OCI-LY3 (cell line): ENCODE measurements around the gene MYO5A.

Experiments
- EZH2phosphoT487 ChIP-seq: fragments of 200-600 bp; shearing (Covaris generic); IDR thresholded peaks from 2 replicates; pipeline ENCODE4 v1.6.1; 2018; ENCODE audit warnings: antibody characterized with exemption, mixed run types, low read depth
- TF ChIP-seq, protein P1 (sequence below): fragments of 200-600, 300-600 bp; sonication (generic); IDR thresholded peaks from 2 replicates; pipeline ENCODE4 v1.5.1; 2014; ENCODE audit warnings: antibody characterized with exemption, low read length, low read depth

DNA sequence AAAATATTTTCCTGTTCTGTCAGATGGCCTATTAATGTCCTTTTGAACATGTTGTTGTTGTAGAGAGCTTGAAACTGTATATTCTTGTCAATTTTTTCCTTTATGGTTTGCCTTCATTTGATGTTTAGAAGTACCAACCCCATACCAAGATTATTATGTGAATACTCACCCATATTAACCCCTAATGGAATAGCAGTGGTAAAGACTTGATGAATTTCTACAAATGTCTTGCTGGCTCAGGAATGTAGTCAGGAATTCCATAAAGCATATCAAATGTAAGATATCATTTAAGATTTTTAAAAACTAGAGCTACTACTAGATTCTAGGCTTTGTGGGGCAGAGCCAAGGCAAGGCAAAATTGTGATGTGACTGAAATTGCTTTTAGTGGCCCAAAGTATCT is 30.0 kb downstream of the MYO5A start:
- TF ChIP-seq, protein P1, sequence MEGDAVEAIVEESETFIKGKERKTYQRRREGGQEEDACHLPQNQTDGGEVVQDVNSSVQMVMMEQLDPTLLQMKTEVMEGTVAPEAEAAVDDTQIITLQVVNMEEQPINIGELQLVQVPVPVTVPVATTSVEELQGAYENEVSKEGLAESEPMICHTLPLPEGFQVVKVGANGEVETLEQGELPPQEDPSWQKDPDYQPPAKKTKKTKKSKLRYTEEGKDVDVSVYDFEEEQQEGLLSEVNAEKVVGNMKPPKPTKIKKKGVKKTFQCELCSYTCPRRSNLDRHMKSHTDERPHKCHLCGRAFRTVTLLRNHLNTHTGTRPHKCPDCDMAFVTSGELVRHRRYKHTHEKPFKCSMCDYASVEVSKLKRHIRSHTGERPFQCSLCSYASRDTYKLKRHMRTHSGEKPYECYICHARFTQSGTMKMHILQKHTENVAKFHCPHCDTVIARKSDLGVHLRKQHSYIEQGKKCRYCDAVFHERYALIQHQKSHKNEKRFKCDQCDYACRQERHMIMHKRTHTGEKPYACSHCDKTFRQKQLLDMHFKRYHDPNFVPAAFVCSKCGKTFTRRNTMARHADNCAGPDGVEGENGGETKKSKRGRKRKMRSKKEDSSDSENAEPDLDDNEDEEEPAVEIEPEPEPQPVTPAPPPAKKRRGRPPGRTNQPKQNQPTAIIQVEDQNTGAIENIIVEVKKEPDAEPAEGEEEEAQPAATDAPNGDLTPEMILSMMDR = no peak
- TF ChIP-seq EZH2phosphoT487 = no peak
